ENCODE measurements around the gene ANKS1A. TPM values are rescaled to one million over a fixed set of nuclear protein-coding genes. Genes with fewer than 3 reads are reported as not detected.

ANKS1A gene
- total RNA-seq, 1 experiment from 2014 or later, result 26.5 TPM

GRCh38 chr6:35086282-35086632 is 197.2 kb downstream of the ANKS1A start:
- DNase-seq, result peak; percentile 17
- H2BK15ac ChIP-seq (ENCODE audit: low read depth, low read length), result no peak overlapping the region
- H3K27ac Mint-ChIP-seq, result peak overlapping the region in 2 of 3 experiments; percentile 6 to 21; a peak in 2 of 7 replicates
- H3K23ac ChIP-seq (ENCODE audit: insufficient read length, low read depth, low read length), result no peak overlapping the region
- H2BK5ac ChIP-seq (ENCODE audit: insufficient read length, low read length), result no peak overlapping the region
- H3K79me1 ChIP-seq (ENCODE audit: insufficient read depth, low read depth, low read length, poor library complexity, severe bottlenecking), result no peaks in the 10 kb centered on the region
- no peaks in the 10 kb centered on the region for H3K23me2 ChIP-seq (ENCODE audit: insufficient read length, low read depth, low read length, poor library complexity, severe bottlenecking)
- no peaks in the 10 kb centered on the region; a peak in 1 of 5 replicates for H3K9me3 Mint-ChIP-seq
- H3K4me1 ChIP-seq (ENCODE audit: insufficient read depth, low read length), result no peaks in the 10 kb centered on the region
- H3K9me3 ChIP-seq (ENCODE audit: control insufficient read depth, low read depth, low read length), result no peaks in the 10 kb centered on the region
- no peak overlapping the region for H2BK12ac ChIP-seq (ENCODE audit: insufficient read length, low read depth, low read length)
- H3K36me3 Mint-ChIP-seq (ENCODE audit: insufficient read depth in 1 of 3, low read depth in 3 of 3), result peaks cover 20 to 65% (median 54%) of the 10 kb centered on the region in 3 experiments; a peak in 6 of 7 replicates
- no peak overlapping the region for H2BK120ac ChIP-seq (ENCODE audit: low read depth, low read length, poor library complexity, severe bottlenecking)
- TF ChIP-seq CTCF (conservative IDR thresholded peaks at IDR 0.05), result no peak
- H3T11ph ChIP-seq (ENCODE audit: low read length), result no peak overlapping the region
- no peaks in the 10 kb centered on the region for H3K79me2 ChIP-seq (ENCODE audit: insufficient read depth, low read length)
- H2AFZ ChIP-seq (ENCODE audit: low read length), result no peak overlapping the region
- H3K4ac ChIP-seq (ENCODE audit: low read depth, low read length), result no peak overlapping the region
- no peak overlapping the region for H2AK5ac ChIP-seq (ENCODE audit: insufficient read length, low read length)
- H4K91ac ChIP-seq (ENCODE audit: insufficient read length, low read depth, low read length), result no peak overlapping the region
- H3K56ac ChIP-seq (ENCODE audit: insufficient read length, low read depth, low read length), result no peak overlapping the region
- H3K27ac ChIP-seq (ENCODE audit: insufficient read length, low read depth, low read length), result no peak overlapping the region
- no peak overlapping the region for H2BK20ac ChIP-seq (ENCODE audit: low read depth, low read length, poor library complexity, severe bottlenecking)
- WGBS (ENCODE audit: extremely low coverage, insufficient read length, low lambda C conversion rate), result no CpG with 5 or more reads among the region's 10 CpGs
- H4K5ac ChIP-seq (ENCODE audit: insufficient read length, low read depth, low read length), result no peak overlapping the region
- H3K27me3 Mint-ChIP-seq (ENCODE audit: low read depth), result no peaks in the 10 kb centered on the region
- H3K4me1 Mint-ChIP-seq, result peaks cover 20 to 23% of the 10 kb centered on the region in 2 experiments
- H3K4me3 Mint-ChIP-seq, result no peak overlapping the region
- H3K18ac ChIP-seq (ENCODE audit: insufficient read length, low read depth, low read length), result no peak overlapping the region
- no peak overlapping the region for H3K14ac ChIP-seq (ENCODE audit: insufficient read depth, low read length)
- no peaks in the 10 kb centered on the region for H4K20me1 ChIP-seq (ENCODE audit: control insufficient read depth, insufficient read depth, insufficient read length)
- H3K27me3 ChIP-seq (ENCODE audit: insufficient read depth, low read length), result no peaks in the 10 kb centered on the region
- H3K9ac ChIP-seq (ENCODE audit: extremely low read depth, insufficient read length, low read length), result no peak overlapping the region
- no peak overlapping the region for H4K8ac ChIP-seq (replicated peaks; ENCODE audit: insufficient read length, low read depth, low read length)
- H3K4me2 ChIP-seq (ENCODE audit: insufficient read depth, insufficient read length, low read length), result no peak overlapping the region

All from H9 (cell line).